HepG2 (cell line): ENCODE measurements around the gene ZCCHC10. TPM values are rescaled to one million over a fixed set of nuclear protein-coding genes. Genes with fewer than 3 reads are reported as not detected.
A peak's percentile ranks its signal among the peaks of the same experiment; 100 is the strongest.

Source experiments
- EED ChIP-seq: sonication (generic); formaldehyde crosslinking; IDR thresholded peaks from 2 replicates; pipeline ENCODE4 v1.5.0; 2020; ENCODE audit warnings: mild to moderate bottlenecking, missing genetic modification reagents
- KDM4B ChIP-seq: sonication (generic); formaldehyde crosslinking; IDR thresholded peaks from 2 replicates; pipeline ENCODE4 v1.4.0; 2020; ENCODE audit warnings: missing genetic modification reagents
- PHF5A ChIP-seq: IDR thresholded peaks from one replicate; pipeline ENCODE4 v1.6.1; 2018; ENCODE audit warnings: low read depth, missing genetic modification reagents; ENCODE audit not compliant: unreplicated experiment
- POLR2A ChIP-seq, 2 experiments: IDR thresholded peaks; 2 replicates each; pipeline ENCODE4 v1.6.1; 2011; ENCODE audit warnings: low read depth in 2 of 2, low read length in 2 of 2, mild to moderate bottlenecking in 1 of 2, moderate library complexity in 1 of 2; ENCODE audit not compliant: insufficient read depth in 1 of 2
- RBM22 ChIP-seq: fragments of 200-400 bp; formaldehyde crosslinking; optimal IDR thresholded peaks from 2 replicates; pipeline ENCODE3; 2017; ENCODE audit warnings: mild to moderate bottlenecking, low read length, moderate library complexity
- REPIN1 ChIP-seq: sonication (generic); formaldehyde crosslinking; IDR thresholded peaks from 2 replicates; pipeline ENCODE4 v1.8.0; 2022; ENCODE audit warnings: missing genetic modification reagents, low read depth, mild to moderate bottlenecking, borderline replicate concordance
- RFX3 ChIP-seq: IDR thresholded peaks from 2 replicates; pipeline ENCODE4 v1.6.1; 2016; ENCODE audit warnings: missing biosample characterization, missing genetic modification reagents
- RFXANK ChIP-seq: IDR thresholded peaks from 2 replicates; pipeline ENCODE4 v1.6.1; 2016
- YY1 ChIP-seq: IDR thresholded peaks from 2 replicates; pipeline ENCODE4 v1.6.1; 2011; ENCODE audit warnings: low read length, low read depth, moderate library complexity, mild to moderate bottlenecking; ENCODE audit not compliant: insufficient read depth, insufficient replicate concordance
- ZBTB20 ChIP-seq: sonication (generic); formaldehyde crosslinking; IDR thresholded peaks from 2 replicates; pipeline ENCODE4 v1.8.1; 2023; ENCODE audit warnings: missing genetic modification reagents, low read depth, mild to moderate bottlenecking, borderline replicate concordance
- ZKSCAN1 ChIP-seq: fragments of 150-350 bp; IDR thresholded peaks from 2 replicates; pipeline ENCODE4 v1.6.1; 2014; ENCODE audit warnings: low read length
- ZNF138 ChIP-seq: sonication (generic); formaldehyde crosslinking; IDR thresholded peaks from 2 replicates; pipeline ENCODE4 v1.5.0; 2020; ENCODE audit warnings: mild to moderate bottlenecking, low read depth, missing genetic modification reagents
- ZNF264 ChIP-seq: sonication (generic); formaldehyde crosslinking; IDR thresholded peaks from 2 replicates; pipeline ENCODE4 v1.4.0; 2020; ENCODE audit warnings: missing genetic modification reagents
- ZNF530 ChIP-seq: sonication (generic); formaldehyde crosslinking; IDR thresholded peaks from 2 replicates; pipeline ENCODE4 v1.5.0; 2020; ENCODE audit warnings: low read depth, mild to moderate bottlenecking, missing genetic modification reagents
- ZNF790 ChIP-seq: sonication (generic); formaldehyde crosslinking; IDR thresholded peaks from 2 replicates; pipeline ENCODE4 v1.8.0; 2022; ENCODE audit warnings: missing genetic modification reagents, mild to moderate bottlenecking, borderline replicate concordance
- ZNF850 ChIP-seq: sonication (generic); formaldehyde crosslinking; conservative IDR thresholded peaks from 2 replicates; pipeline ENCODE4 v1.9.0; 2021; ENCODE audit warnings: mild to moderate bottlenecking, missing genetic modification reagents
- polyA plus RNA-seq, 8 experiments: library from polyadenylated mRNA; depleted of rRNA in 3 of 8; stranded (reverse) in 7 of 8; unstranded in 1 of 8; fragments of >200 nt; fragmentation: Illumina TruSeq in 4 of 8; extraction: Trizol in 4 of 8; gene quantifications; 2 replicates each; pipeline versions ENCODE4 v1.2.1 to v1.2.3, GENCODE V29; 2011 to 2016; ENCODE audit warnings: low read depth in 4 of 8, missing spikeins in 1 of 8, mixed read lengths in 1 of 8; ENCODE audit not compliant: insufficient read depth in 1 of 8
- total RNA-seq, 5 experiments: library from RNA; depleted of rRNA; stranded (reverse); fragments of >200 nt; fragmentation: Illumina TruSeq; extraction: Trizol; gene quantifications; 2 replicates each; pipeline ENCODE4 v1.2.3, GENCODE V29; 2016; ENCODE audit warnings: low read depth in 1 of 5
- TF ChIP-seq, protein P1 (sequence below): sonication (generic); formaldehyde crosslinking; IDR thresholded peaks from 2 replicates; pipeline ENCODE4 v1.4.0; 2020; ENCODE audit warnings: missing genetic modification reagents, borderline replicate concordance
- TF ChIP-seq, protein P2 (sequence below): IDR thresholded peaks from 2 replicates; pipeline ENCODE4 v1.6.1; 2018; ENCODE audit warnings: missing genetic modification reagents, mild to moderate bottlenecking, missing compliant biosample characterization
- TF ChIP-seq, protein P3 (sequence below): sonication (generic); formaldehyde crosslinking; IDR thresholded peaks from 2 replicates; pipeline ENCODE4 v1.9.0; 2021; ENCODE audit warnings: missing genetic modification reagents, borderline replicate concordance
- TF ChIP-seq, protein P4 (sequence below): sonication (generic); formaldehyde crosslinking; conservative IDR thresholded peaks from 2 replicates; pipeline ENCODE4 v1.4.0; 2020; ENCODE audit warnings: missing genetic modification reagents
- TF ChIP-seq, protein P5 (sequence below): sonication (generic); formaldehyde crosslinking; IDR thresholded peaks from 2 replicates; pipeline ENCODE4 v1.8.1; 2023; ENCODE audit warnings: missing genetic modification reagents, mild to moderate bottlenecking, borderline replicate concordance

The ZCCHC10 gene
- total and polyA plus RNA-seq, 2 of the 13 experiments (the other 11 are each of a cell fraction or from before 2014, with no cell fraction given), result 40.7 to 48.2 TPM

DNA sequence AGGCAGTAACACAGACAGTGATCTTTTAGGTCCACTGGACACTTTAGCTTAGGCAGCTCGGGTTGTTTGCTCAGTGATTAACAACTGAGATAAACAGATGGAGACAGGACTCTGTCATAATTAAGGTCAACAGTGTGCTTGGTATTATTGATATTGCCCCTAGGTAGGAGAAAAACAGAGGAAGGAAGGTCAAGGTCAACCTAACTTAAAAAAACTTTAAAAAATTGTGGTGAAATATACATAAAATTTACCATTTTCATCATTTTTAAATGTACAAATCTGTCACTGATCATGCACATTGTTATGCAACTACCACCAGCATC lies 23.3 kb upstream of the ZCCHC10 start (continued):
- TF ChIP-seq ZNF530 (CRISPR knock-in tag) (no peak), ZNF264 (no peak), ZNF138 (no peak), RFXANK (CRISPR knock-in tag) (no peak), POLR2A (IDR thresholded peaks at IDR 0.05; ENCODE audit: insufficient read depth in 1 of 2, low read depth in 2 of 2, low read length in 2 of 2) (no peak), ZNF790 (CRISPR knock-in tag) (no peak), REPIN1 (peak; percentile 48; the same call in 1 of the 2 replicates), RBM22 (no peak), EED (no peak), ZKSCAN1 (no peak), PHF5A (CRISPR knock-in tag) (no peak), RFX3 (CRISPR knock-in tag) (no peak), ZBTB20 (peak; percentile 78; the same call in 1 of the 2 replicates), YY1 (no peak), KDM4B (0 out of 2 replicates have a peak, but pooled peaks have one; percentile 31), ZNF850 (CRISPR knock-in tag) (no peak)
- TF ChIP-seq, protein P1, sequence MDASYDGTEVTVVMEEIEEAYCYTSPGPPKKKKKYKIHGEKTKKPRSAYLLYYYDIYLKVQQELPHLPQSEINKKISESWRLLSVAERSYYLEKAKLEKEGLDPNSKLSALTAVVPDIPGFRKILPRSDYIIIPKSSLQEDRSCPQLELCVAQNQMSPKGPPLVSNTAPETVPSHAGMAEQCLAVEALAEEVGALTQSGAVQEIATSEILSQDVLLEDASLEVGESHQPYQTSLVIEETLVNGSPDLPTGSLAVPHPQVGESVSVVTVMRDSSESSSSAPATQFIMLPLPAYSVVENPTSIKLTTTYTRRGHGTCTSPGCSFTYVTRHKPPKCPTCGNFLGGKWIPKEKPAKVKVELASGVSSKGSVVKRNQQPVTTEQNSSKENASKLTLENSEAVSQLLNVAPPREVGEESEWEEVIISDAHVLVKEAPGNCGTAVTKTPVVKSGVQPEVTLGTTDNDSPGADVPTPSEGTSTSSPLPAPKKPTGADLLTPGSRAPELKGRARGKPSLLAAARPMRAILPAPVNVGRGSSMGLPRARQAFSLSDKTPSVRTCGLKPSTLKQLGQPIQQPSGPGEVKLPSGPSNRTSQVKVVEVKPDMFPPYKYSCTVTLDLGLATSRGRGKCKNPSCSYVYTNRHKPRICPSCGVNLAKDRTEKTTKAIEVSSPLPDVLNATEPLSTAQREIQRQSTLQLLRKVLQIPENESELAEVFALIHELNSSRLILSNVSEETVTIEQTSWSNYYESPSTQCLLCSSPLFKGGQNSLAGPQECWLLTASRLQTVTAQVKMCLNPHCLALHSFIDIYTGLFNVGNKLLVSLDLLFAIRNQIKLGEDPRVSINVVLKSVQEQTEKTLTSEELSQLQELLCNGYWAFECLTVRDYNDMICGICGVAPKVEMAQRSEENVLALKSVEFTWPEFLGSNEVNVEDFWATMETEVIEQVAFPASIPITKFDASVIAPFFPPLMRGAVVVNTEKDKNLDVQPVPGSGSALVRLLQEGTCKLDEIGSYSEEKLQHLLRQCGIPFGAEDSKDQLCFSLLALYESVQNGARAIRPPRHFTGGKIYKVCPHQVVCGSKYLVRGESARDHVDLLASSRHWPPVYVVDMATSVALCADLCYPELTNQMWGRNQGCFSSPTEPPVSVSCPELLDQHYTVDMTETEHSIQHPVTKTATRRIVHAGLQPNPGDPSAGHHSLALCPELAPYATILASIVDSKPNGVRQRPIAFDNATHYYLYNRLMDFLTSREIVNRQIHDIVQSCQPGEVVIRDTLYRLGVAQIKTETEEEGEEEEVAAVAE, result no peak
- TF ChIP-seq, protein P2, sequence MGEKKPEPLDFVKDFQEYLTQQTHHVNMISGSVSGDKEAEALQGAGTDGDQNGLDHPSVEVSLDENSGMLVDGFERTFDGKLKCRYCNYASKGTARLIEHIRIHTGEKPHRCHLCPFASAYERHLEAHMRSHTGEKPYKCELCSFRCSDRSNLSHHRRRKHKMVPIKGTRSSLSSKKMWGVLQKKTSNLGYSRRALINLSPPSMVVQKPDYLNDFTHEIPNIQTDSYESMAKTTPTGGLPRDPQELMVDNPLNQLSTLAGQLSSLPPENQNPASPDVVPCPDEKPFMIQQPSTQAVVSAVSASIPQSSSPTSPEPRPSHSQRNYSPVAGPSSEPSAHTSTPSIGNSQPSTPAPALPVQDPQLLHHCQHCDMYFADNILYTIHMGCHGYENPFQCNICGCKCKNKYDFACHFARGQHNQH (CRISPR knock-in tag), result peak; percentile 77; the same call in 1 of the 2 replicates
- TF ChIP-seq, protein P3, sequence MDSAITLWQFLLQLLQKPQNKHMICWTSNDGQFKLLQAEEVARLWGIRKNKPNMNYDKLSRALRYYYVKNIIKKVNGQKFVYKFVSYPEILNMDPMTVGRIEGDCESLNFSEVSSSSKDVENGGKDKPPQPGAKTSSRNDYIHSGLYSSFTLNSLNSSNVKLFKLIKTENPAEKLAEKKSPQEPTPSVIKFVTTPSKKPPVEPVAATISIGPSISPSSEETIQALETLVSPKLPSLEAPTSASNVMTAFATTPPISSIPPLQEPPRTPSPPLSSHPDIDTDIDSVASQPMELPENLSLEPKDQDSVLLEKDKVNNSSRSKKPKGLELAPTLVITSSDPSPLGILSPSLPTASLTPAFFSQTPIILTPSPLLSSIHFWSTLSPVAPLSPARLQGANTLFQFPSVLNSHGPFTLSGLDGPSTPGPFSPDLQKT (CRISPR knock-in tag), result no peak
- TF ChIP-seq, protein P4, sequence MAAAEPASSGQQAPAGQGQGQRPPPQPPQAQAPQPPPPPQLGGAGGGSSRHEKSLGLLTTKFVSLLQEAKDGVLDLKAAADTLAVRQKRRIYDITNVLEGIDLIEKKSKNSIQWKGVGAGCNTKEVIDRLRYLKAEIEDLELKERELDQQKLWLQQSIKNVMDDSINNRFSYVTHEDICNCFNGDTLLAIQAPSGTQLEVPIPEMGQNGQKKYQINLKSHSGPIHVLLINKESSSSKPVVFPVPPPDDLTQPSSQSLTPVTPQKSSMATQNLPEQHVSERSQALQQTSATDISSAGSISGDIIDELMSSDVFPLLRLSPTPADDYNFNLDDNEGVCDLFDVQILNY (CRISPR knock-in tag), result no peak
- TF ChIP-seq, protein P5, sequence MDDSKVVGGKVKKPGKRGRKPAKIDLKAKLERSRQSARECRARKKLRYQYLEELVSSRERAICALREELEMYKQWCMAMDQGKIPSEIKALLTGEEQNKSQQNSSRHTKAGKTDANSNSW, result no peak
